Central memory CD8-positive, alpha-beta T cell (primary cell): ENCODE results near the gene FSIP1.

Experiments
- ATAC-seq: fragments of 150-1000 bp; cut with Tn5 transposase; replicated peaks from 2 replicates; pipeline ENCODE4 v1.10.0; 2022; ENCODE audit warnings: mild to moderate bottlenecking, moderate FRiP score, moderate number of reproducible peaks; ENCODE audit not compliant: poor library complexity, severe bottlenecking; ENCODE audit errors: extremely low read depth
- DNase-seq, 2 donors: peaks; one replicate each; pipeline ENCODE4 v3.0.0; 2021; ENCODE audit warnings: low spot score in 2 of 2
- H3K27ac Mint-ChIP-seq: one replicate; pipeline ENCODE4 v1.8.0; 2022; ENCODE audit warnings: low read depth, mild to moderate bottlenecking, moderate library complexity, mixed read lengths
- H3K27me3 Mint-ChIP-seq: one replicate; pipeline ENCODE4 v1.8.0; 2022; ENCODE audit warnings: mixed read lengths
- H3K36me3 Mint-ChIP-seq: one replicate; pipeline ENCODE4 v1.8.0; 2022; ENCODE audit warnings: mild to moderate bottlenecking, moderate library complexity, mixed read lengths; ENCODE audit not compliant: insufficient read depth
- H3K4me1 Mint-ChIP-seq: one replicate; pipeline ENCODE4 v1.8.0; 2022; ENCODE audit warnings: mixed read lengths
- H3K4me3 Mint-ChIP-seq: one replicate; pipeline ENCODE4 v1.8.0; 2022; ENCODE audit warnings: mild to moderate bottlenecking, moderate library complexity, mixed read lengths
- H3K9me3 Mint-ChIP-seq: one replicate; pipeline ENCODE4 v1.8.0; 2022; ENCODE audit warnings: mixed read lengths

Gene FSIP1

GRCh38 chr15:39580485-39581241 is 202.0 kb downstream of the FSIP1 start, which contains the start of gene THBS1:
TSS of gene THBS1 (plus strand) at chr15:39581079. CDS start at chr15:39581858, 779 bp downstream.
- DNase-seq (no peak), ATAC-seq (peak; percentile 31)
- Mint-ChIP-seq H3K36me3 (peaks cover 2% of the 10 kb centered on the region), H3K4me1 (peaks cover 27% of the 10 kb centered on the region), H3K9me3 (no peaks in the 10 kb centered on the region), H3K4me3 (peak within 1 kb of the TSS; percentile 70), H3K27me3 (peaks cover 46% of the 10 kb centered on the region), H3K27ac (peak within 1 kb of the TSS; percentile 30)

DNA sequence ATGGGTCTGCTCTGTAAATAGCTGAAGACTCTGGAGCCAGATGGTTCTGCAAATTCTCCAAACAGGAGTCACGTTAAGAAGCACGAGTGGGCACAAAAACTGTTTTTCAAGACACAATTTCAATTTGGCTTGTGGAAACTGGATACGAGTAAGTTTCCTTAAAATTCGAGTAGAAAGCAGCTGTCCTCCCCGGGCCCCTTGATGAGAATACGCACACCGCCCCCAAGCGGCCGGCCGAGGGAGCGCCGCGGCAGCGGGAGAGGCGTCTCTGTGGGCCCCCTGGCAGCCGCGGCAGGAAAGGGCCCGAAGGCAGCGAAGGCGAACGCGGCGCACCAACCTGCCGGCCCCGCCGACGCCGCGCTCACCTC is 202.5 kb downstream of the FSIP1 start:
- DNase-seq (peak; percentile 82 to 90), ATAC-seq (peak; percentile 85)
- peaks cover 52% of the 10 kb centered on the region for H3K27me3 Mint-ChIP-seq

DNA sequence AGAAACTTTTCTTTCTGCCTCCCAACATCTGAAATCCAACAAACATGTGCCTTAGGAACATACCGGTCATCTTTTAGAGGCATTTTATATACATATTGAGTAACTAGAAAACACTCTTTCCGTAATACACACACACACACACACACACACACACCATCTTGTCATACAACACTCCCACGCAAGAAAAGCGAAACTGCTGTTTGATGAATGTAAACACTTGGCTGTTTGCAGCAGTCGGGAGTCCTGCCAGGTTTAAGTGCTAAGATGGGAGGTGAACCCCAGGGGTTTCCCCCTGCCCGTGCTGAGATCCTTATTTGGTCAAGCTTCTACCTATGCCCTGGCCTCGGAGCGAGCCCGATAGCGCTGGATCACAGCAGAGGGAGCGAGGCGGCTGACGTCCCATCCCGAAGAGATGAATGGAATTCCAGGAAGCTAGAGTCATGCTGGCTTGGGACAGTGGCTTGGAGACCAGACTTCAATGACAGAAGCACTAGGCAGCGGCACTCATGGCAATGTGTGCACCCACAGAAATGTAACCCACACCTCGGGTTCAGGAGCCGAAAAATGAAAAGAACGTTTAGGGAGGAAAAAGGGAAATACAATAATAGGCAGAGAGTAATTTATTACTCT is 203.0 kb downstream of the FSIP1 start:
- Mint-ChIP-seq H3K4me1 (peaks cover 16% of the 10 kb centered on the region), H3K27ac (no peak overlapping the region), H3K9me3 (no peaks in the 10 kb centered on the region), H3K27me3 (peaks cover 57% of the 10 kb centered on the region), H3K4me3 (peak overlapping the region; percentile 70), H3K36me3 (peaks cover 2% of the 10 kb centered on the region)
- ATAC-seq, result no peak
- DNase-seq, result no peak

More for the DNA sequence above, 202.5 kb downstream of the FSIP1 start:
- H3K9me3 Mint-ChIP-seq, result no peaks in the 10 kb centered on the region
- peak overlapping the region; percentile 70 for H3K4me3 Mint-ChIP-seq
- H3K36me3 Mint-ChIP-seq, result peaks cover 2% of the 10 kb centered on the region
- H3K4me1 Mint-ChIP-seq, result peaks cover 21% of the 10 kb centered on the region
- no peak overlapping the region for H3K27ac Mint-ChIP-seq

- H3K36me3 Mint-ChIP-seq, result peaks cover 2% of the 10 kb centered on the region
- peak overlapping the region; percentile 31 for H3K4me3 Mint-ChIP-seq
- no peak for DNase-seq
- ATAC-seq, result no peak
- peaks cover 16% of the 10 kb centered on the region for H3K4me1 Mint-ChIP-seq
- H3K9me3 Mint-ChIP-seq, result no peaks in the 10 kb centered on the region
- H3K27me3 Mint-ChIP-seq, result peaks cover 62% of the 10 kb centered on the region
- H3K27ac Mint-ChIP-seq, result no peak overlapping the region
These were observed 203.7 kb downstream of the FSIP1 start for GRCh38 chr15:39578851-39579486.

- no peak for ATAC-seq
- Mint-ChIP-seq H3K36me3 (no peaks in the 10 kb centered on the region), H3K27ac (no peak overlapping the region), H3K4me3 (no peak overlapping the region), H3K4me1 (peaks cover 7% of the 10 kb centered on the region), H3K9me3 (no peaks in the 10 kb centered on the region), H3K27me3 (peaks cover 75% of the 10 kb centered on the region)
- DNase-seq, result no peak
These were observed 207.5 kb downstream of the FSIP1 start for GRCh38 chr15:39575180-39575579.

DNA sequence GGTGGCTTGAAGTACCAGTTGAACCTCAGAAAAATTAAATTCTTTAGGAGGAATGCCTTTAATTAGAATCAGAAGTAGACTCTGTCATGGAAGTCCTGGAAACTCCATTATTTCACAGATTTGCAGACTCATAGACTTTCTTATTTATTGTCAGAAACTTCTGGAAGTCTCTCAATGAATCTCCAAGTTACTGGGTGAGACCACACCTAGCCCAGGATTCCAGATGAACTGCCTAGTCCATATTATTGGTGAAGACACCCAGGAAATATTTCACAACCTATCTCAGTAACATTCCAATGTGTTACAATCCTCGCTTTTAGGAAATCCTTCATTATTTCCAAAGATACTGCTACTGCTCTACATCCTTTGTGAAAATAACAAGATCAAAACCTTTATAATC is 208.2 kb downstream of the FSIP1 start:
- peaks cover 2% of the 10 kb centered on the region for H3K4me1 Mint-ChIP-seq
- no peaks in the 10 kb centered on the region for H3K9me3 Mint-ChIP-seq
- ATAC-seq (no peak), DNase-seq (no peak)
- no peak overlapping the region for H3K4me3 Mint-ChIP-seq
- peaks cover 81% of the 10 kb centered on the region for H3K27me3 Mint-ChIP-seq
- H3K27ac Mint-ChIP-seq, result no peak overlapping the region
- no peaks in the 10 kb centered on the region for H3K36me3 Mint-ChIP-seq

DNA sequence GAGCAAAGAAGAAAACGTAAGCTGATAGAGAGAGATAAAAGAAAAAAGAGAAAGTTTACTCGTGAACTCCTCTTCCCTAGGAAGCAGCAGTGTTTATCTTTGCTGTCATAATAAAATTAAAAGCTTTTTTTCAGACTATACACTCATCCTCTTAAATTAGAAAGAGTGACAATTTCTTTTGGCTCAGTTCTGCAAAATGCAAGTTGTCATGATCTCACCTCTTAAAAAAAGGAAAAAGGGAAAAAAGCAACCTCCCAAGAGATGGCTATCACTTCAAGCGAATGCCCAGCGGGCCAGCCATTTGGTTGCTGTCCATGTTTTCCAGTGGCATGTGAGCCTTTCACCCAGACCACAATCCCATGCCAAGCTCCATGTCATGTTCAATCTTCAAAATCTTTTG is 208.8 kb downstream of the FSIP1 start:
- H3K27me3 Mint-ChIP-seq, result peaks cover 81% of the 10 kb centered on the region
- DNase-seq (no peak), ATAC-seq (no peak)
- no peak overlapping the region for H3K27ac Mint-ChIP-seq
- H3K9me3 Mint-ChIP-seq, result no peaks in the 10 kb centered on the region
- no peaks in the 10 kb centered on the region for H3K4me1 Mint-ChIP-seq
- H3K36me3 Mint-ChIP-seq, result no peaks in the 10 kb centered on the region
- no peak overlapping the region for H3K4me3 Mint-ChIP-seq

DNA sequence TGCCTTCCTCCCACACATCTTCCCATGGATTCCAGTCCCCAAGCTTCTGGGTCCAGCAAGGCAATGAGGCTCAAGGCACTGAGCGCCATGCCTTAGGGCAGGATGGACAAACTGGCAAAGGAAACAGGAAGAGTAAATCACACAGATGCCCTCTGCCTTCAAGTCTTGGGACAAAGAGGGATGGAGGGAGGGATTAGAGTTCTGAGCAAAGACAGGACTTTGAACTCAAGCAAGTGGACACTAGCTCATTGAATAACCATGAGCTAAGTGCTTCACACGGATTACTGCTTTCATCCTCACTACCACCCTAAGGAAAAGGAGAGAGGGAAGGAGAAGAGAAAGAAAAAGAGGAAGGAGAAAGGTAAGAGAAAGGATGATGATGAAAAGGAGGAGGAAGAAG is 209.4 kb downstream of the FSIP1 start:
- Mint-ChIP-seq H3K4me3 (no peak overlapping the region), H3K36me3 (no peaks in the 10 kb centered on the region), H3K9me3 (no peaks in the 10 kb centered on the region), H3K27ac (no peak overlapping the region), H3K4me1 (no peaks in the 10 kb centered on the region), H3K27me3 (peaks cover 79% of the 10 kb centered on the region)
- DNase-seq, result no peak
- ATAC-seq, result no peak

DNA sequence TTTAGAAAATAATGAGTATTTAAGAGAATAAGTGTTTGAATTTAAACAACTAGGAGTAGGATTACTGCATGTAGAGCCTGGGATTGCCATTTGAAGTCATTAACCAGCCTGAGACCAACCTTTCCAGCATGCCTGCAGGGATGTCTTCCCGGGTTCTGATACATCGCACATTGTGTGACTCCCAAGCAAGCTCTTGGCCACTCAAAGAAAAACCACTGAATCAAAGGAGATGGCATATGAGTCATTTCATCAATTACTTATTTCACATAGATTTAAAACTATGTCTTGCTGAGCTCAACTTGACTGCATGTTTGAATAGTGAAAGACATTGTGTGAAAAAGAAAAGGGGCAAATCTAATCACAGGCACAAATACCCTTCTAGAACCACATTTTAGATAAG is 216.8 kb downstream of the FSIP1 start:
- DNase-seq (no peak), ATAC-seq (no peak)
- Mint-ChIP-seq H3K4me3 (no peak overlapping the region), H3K4me1 (no peaks in the 10 kb centered on the region), H3K27ac (no peak overlapping the region), H3K27me3 (peaks cover 45% of the 10 kb centered on the region), H3K36me3 (no peaks in the 10 kb centered on the region), H3K9me3 (no peaks in the 10 kb centered on the region)

DNA sequence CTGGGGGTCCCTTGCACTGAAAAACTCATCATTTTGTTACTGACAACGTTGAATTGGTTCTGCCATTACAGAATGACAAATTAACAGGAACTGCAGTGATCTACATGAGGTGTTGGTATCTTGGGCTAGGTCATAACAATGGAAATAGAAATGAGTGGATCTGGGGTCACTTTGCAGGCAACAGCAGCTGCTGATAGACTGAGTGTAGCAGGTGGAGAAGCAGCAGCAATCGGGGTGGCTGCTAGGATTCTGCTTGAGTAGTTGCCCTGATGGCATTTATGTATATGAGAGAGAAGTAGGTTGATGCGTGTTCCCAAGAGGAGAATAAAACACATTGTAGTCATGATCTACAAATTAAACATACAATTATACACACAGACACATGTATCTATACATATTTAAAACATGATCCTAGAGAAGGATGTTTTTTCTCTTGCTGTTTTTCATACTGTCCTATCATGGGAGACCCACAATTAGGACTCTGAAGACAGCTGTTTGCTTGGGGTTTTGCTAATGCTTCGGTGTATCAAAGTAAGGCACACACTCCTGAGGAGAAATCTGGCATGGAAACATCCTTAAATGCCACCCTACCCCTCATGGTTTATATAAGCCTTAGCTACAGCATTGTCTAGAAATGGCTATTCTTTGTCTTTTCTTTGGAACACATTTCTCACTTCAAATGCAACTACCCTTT is 217.5 kb downstream of the FSIP1 start:
- Mint-ChIP-seq H3K4me3 (no peak overlapping the region), H3K27ac (no peak overlapping the region)

GRCh38 chr15:39558421-39558820 is 224.2 kb downstream of the FSIP1 start:
- no peak for DNase-seq
- ATAC-seq, result no peak
- Mint-ChIP-seq H3K4me1 (no peaks in the 10 kb centered on the region), H3K27me3 (no peaks in the 10 kb centered on the region), H3K36me3 (peaks cover 1% of the 10 kb centered on the region), H3K27ac (no peak overlapping the region), H3K4me3 (no peak overlapping the region), H3K9me3 (no peaks in the 10 kb centered on the region)

More for the DNA sequence above, 217.5 kb downstream of the FSIP1 start:
- DNase-seq, result no peak
- Mint-ChIP-seq H3K36me3 (no peaks in the 10 kb centered on the region), H3K27me3 (peaks cover 37% of the 10 kb centered on the region), H3K4me1 (no peaks in the 10 kb centered on the region), H3K9me3 (no peaks in the 10 kb centered on the region)
- ATAC-seq, result no peak

GRCh38 chr15:39556461-39556860 is 226.2 kb downstream of the FSIP1 start:
- peaks cover 1% of the 10 kb centered on the region for H3K36me3 Mint-ChIP-seq
- no peak for ATAC-seq
- no peak overlapping the region for H3K27ac Mint-ChIP-seq
- DNase-seq, result no peak
- H3K27me3 Mint-ChIP-seq, result no peaks in the 10 kb centered on the region
- H3K4me3 Mint-ChIP-seq, result no peak overlapping the region
- H3K4me1 Mint-ChIP-seq, result no peaks in the 10 kb centered on the region
- H3K9me3 Mint-ChIP-seq, result no peaks in the 10 kb centered on the region
